Adrenal gland (tissue), 5 donors: Measurements from ENCODE around the gene PIGU.
"Not testable (repeated sequence)": the region's sequence is repeated elsewhere in the genome, so short reads cannot be mapped to it uniquely, and the experiment has no call there.

Experiments
- CTCF ChIP-seq, 6 experiments: fragments of 450-650 bp in 4 of 6; fragments of 200-600 bp in 2 of 6; sonication (generic) in 1 of 6; IDR thresholded peaks; 1 replicate in 5 of 6; 2 replicates in 1 of 6; pipeline versions ENCODE4 v1.5.1 to v1.8.0; 2016 to 2021; ENCODE audit warnings: antibody characterized with exemption in 6 of 6, mild to moderate bottlenecking in 2 of 6, moderate library complexity in 1 of 6
- POLR2A ChIP-seq, 2 donors: fragments of 450-650 bp; IDR thresholded peaks; one replicate each; pipeline ENCODE4 v1.6.1; 2017; ENCODE audit warnings: antibody characterized with exemption in 2 of 2, mild to moderate bottlenecking in 2 of 2, moderate library complexity in 1 of 2
- donor health status: DM: no; HTN: no; CAD: no.

GRCh38 chr20:34514034-34514433, 162.9 kb downstream of the PIGU start:
- not testable (repeated sequence) for TF ChIP-seq CTCF, POLR2A (IDR thresholded peaks at IDR 0.05)
